Measurements from ENCODE around the gene LAMA2. TPM values are rescaled to one million over a fixed set of nuclear protein-coding genes. Genes with fewer than 3 reads are reported as not detected.

LAMA2 gene
- total and polyA plus RNA-seq, 8 donors, result 3.4 to 110 (median 31.6) TPM

DNA sequence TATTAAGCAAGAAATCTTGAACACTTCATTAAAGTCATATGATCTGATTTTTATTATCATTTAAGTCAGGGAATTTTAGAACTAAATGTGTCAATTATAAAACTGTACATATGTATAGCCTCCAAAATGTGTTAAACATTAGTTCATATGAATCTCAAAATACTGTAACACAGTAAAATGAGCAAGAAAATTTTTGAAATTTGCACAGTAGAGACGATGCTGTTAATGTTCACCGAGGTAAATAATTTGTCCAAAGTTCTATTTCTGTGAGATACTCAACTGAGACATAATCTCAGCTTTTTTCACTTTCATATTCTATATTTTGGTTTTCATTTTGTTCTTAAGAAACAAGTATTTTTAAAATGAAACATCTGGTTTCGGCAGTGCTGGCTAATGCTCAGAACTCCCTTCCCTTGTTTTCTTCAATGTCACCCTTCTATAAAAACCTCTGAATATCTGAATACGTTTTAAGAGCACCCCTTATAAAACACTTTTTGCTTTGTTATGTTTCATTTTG lies 353.1 kb downstream of the LAMA2 start:
- H3K4me3 ChIP-seq, result no peak overlapping the region
- no peaks in the 10 kb centered on the region for H3K9me3 ChIP-seq
- peak in 1 of 2 donors; percentile 26 for DNase-seq
- no peak overlapping the region for H3K27ac ChIP-seq
- H3K36me3 ChIP-seq, result no peaks in the 10 kb centered on the region
- H3K27me3 ChIP-seq, result no peaks in the 10 kb centered on the region
- H3K4me1 ChIP-seq, result peaks cover 0 to 10% (median 4%) of the 10 kb centered on the region in 4 donors
- 64 to 81% (median 69%) methylated on average over 4 of the region's 4 CpGs for WGBS, 5 donors
- intact Hi-C loops (cut with DNase I; ENCODE audit: low total_unique reads), result no loop called here
- TF ChIP-seq, protein P1, sequence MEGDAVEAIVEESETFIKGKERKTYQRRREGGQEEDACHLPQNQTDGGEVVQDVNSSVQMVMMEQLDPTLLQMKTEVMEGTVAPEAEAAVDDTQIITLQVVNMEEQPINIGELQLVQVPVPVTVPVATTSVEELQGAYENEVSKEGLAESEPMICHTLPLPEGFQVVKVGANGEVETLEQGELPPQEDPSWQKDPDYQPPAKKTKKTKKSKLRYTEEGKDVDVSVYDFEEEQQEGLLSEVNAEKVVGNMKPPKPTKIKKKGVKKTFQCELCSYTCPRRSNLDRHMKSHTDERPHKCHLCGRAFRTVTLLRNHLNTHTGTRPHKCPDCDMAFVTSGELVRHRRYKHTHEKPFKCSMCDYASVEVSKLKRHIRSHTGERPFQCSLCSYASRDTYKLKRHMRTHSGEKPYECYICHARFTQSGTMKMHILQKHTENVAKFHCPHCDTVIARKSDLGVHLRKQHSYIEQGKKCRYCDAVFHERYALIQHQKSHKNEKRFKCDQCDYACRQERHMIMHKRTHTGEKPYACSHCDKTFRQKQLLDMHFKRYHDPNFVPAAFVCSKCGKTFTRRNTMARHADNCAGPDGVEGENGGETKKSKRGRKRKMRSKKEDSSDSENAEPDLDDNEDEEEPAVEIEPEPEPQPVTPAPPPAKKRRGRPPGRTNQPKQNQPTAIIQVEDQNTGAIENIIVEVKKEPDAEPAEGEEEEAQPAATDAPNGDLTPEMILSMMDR (IDR thresholded peaks at IDR 0.05), result no peak
- no peak for TF ChIP-seq POLR2AphosphoS5 (IDR thresholded peaks at IDR 0.05)
- TF ChIP-seq EP300 (IDR thresholded peaks at IDR 0.05), result no peak
- no peak for TF ChIP-seq POLR2A (IDR thresholded peaks at IDR 0.05)

DNA sequence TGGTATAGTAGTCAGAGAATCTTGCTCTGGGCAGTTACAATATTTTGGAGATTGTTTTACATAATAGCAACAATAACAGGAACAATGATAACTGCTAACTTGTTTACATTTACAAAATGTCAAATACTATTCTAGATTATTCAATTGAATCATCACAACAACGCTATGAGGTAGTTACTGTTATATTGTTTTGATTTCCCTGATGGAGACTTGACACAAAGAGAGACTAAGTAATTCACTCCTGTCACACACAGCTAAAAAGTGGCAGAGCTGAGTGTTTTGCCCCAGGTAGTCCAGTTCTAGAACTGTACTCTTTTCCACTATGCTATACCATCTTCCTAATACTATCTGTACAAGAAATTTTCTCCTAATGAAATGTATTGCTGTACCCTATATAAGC lies 356.1 kb downstream of the LAMA2 start:
- Histone ChIP-seq H3K9me3 (no peaks in the 10 kb centered on the region), H3K4me3 (no peak overlapping the region), H3K4me1 (peaks cover 0 to 11% (median 5%) of the 10 kb centered on the region in 4 donors), H3K27ac (no peak overlapping the region), H3K27me3 (no peaks in the 10 kb centered on the region), H3K36me3 (no peaks in the 10 kb centered on the region)
- TF ChIP-seq, protein P1 (IDR thresholded peaks at IDR 0.05), result no peak
- TF ChIP-seq POLR2AphosphoS5 (IDR thresholded peaks at IDR 0.05) (no peak), EP300 (IDR thresholded peaks at IDR 0.05) (no peak), POLR2A (IDR thresholded peaks at IDR 0.05) (no peak)
- DNase-seq, result no peak
- WGBS, 5 donors, result 46 to 80% (median 69%) methylated on average over 1 of the region's 1 CpG
- intact Hi-C loops (cut with DNase I; ENCODE audit: low total_unique reads), result no loop called here

DNA sequence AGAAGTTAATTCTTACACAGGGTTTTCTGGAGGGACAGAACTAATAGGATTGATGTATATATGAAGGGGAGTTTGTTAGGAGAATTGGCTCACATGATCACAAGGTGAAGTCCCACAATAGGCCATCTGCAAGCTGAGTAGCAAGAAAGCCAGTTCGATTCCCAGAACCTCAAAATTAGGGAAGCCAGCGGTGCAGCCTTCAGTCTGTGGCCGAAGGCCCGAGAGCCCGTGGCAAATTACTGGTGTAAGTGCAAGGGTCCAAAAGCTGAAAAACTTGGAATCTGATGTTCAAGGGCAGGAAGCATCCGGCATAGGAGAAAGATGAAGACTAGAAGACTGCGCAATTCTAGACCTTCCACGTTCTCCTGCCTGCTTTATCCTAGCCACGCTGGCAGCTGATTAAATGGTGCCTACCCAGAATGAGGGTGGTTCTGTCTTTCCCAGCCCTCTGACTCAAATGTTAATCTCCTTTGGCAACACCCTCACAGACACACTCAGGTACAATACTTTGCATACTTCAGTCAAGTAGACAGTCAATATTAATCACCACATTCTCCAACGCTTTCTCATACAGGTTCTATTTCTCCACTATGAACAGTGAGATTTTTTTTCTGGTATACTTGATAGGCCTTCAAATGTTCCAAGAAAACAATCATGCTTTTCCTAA lies 357.0 kb downstream of the LAMA2 start:
- Histone ChIP-seq H3K36me3 (no peaks in the 10 kb centered on the region), H3K4me3 (no peak overlapping the region), H3K27me3 (no peaks in the 10 kb centered on the region), H3K4me1 (peaks cover 0 to 13% (median 5%) of the 10 kb centered on the region in 4 donors), H3K27ac (no peak overlapping the region), H3K9me3 (no peaks in the 10 kb centered on the region)
- no peak for DNase-seq
- intact Hi-C loops (cut with DNase I; ENCODE audit: low total_unique reads), result no loop called here
- WGBS, 5 donors, result 89 to 97% (median 92%) methylated on average over 10 of the region's 10 CpGs
- TF ChIP-seq POLR2AphosphoS5 (IDR thresholded peaks at IDR 0.05) (no peak), EP300 (IDR thresholded peaks at IDR 0.05) (no peak), POLR2A (IDR thresholded peaks at IDR 0.05) (no peak)
- TF ChIP-seq, protein P1 (IDR thresholded peaks at IDR 0.05), result no peak

DNA sequence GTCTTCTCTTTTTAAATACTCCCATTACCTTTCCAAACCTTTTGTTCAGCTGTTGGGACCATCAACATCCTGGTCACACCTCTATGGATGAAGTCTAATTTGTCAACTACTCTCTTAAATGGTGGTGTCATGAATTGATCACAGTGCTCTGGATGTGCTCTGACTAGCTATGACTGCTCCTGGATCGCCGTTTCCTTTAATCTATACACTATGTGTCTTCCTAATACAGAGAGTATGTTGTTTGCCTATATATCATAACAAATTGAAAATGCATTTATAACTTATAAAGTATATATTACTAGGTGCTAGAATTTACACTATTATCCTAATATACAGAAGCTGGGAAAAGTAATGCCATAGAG lies 357.5 kb downstream of the LAMA2 start:
- TF ChIP-seq, protein P1 (IDR thresholded peaks at IDR 0.05), result no peak
- TF ChIP-seq POLR2A (IDR thresholded peaks at IDR 0.05), result no peak
- TF ChIP-seq POLR2AphosphoS5 (IDR thresholded peaks at IDR 0.05), result no peak
- no peak for TF ChIP-seq EP300 (IDR thresholded peaks at IDR 0.05)
- 91 to 98% (median 94%) methylated on average over 2 of the region's 2 CpGs for WGBS, 5 donors
- Histone ChIP-seq H3K4me1 (peaks cover 0 to 8% (median 4%) of the 10 kb centered on the region in 4 donors), H3K36me3 (no peaks in the 10 kb centered on the region), H3K27me3 (no peaks in the 10 kb centered on the region), H3K9me3 (no peaks in the 10 kb centered on the region), H3K4me3 (no peak overlapping the region), H3K27ac (no peak overlapping the region)
- no peak for DNase-seq
- intact Hi-C loops (cut with DNase I; ENCODE audit: low total_unique reads), result no loop called here

All from stomach (tissue), 9 donors.